Neural cell (in vitro differentiated cells): Measurements from ENCODE around the gene KRT74. TPM values are rescaled to one million over a fixed set of nuclear protein-coding genes. Genes with fewer than 3 reads are reported as not detected.

Experiments used
- H2AFZ ChIP-seq: fragments of 200-600, 300-800 bp; sonication (generic), shearing (Covaris generic); 2 replicates; pipeline ENCODE4 v1.6.0; 2014; ENCODE audit warnings: low read depth, mild to moderate bottlenecking, antibody characterized with exemption, low read length, moderate library complexity
- H3F3A ChIP-seq: fragments of 200-600 bp; shearing (Covaris generic); 2 replicates; pipeline ENCODE4 v1.6.1; 2016; ENCODE audit warnings: mild to moderate bottlenecking, moderate library complexity, mixed read lengths, antibody characterized with exemption, low read length; ENCODE audit not compliant: insufficient read depth, poor library complexity, severe bottlenecking
- H3K27ac ChIP-seq: fragments of 200-600, 300-800 bp; sonication (generic), shearing (Covaris generic); 2 replicates; pipeline ENCODE4 v1.5.1; 2014; ENCODE audit warnings: mild to moderate bottlenecking, low read length, moderate library complexity
- H3K27me3 ChIP-seq: fragments of 300-800, 200-600 bp; sonication (generic), shearing (Covaris generic); 2 replicates; pipeline ENCODE4 v1.6.0; 2014; ENCODE audit warnings: mild to moderate bottlenecking, low read depth, low read length, moderate library complexity; ENCODE audit not compliant: insufficient read depth
- H3K36me3 ChIP-seq: fragments of 300-800, 200-600 bp; sonication (generic), shearing (Covaris generic); 2 replicates; pipeline ENCODE4 v1.5.1; 2014; ENCODE audit warnings: mild to moderate bottlenecking, antibody characterized with exemption, low read length, moderate library complexity; ENCODE audit not compliant: insufficient read depth
- H3K4me2 ChIP-seq: fragments of 300-800, 200-600 bp; sonication (generic), shearing (Covaris generic); 2 replicates; pipeline ENCODE4 v1.6.0; 2014; ENCODE audit warnings: mild to moderate bottlenecking, low read length
- H3K4me3 ChIP-seq: fragments of 300-800, 200-600 bp; sonication (generic), shearing (Covaris generic); 2 replicates; pipeline ENCODE4 v1.5.1; 2014; ENCODE audit warnings: mild to moderate bottlenecking, low read length, moderate library complexity
- H3K79me2 ChIP-seq: fragments of 200-600 bp; shearing (Covaris generic); replicated peaks from 2 replicates; pipeline ENCODE4 v1.6.0; 2014; ENCODE audit warnings: mild to moderate bottlenecking, low read length, moderate library complexity; ENCODE audit not compliant: insufficient read depth
- H3K9ac ChIP-seq: fragments of 300-800, 200-600 bp; sonication (generic), shearing (Covaris generic); 2 replicates; pipeline ENCODE4 v1.6.1; 2016; ENCODE audit warnings: mild to moderate bottlenecking, low read length, mixed read lengths
- H3K9me2 ChIP-seq: fragments of 200-600 bp; shearing (Covaris generic); 2 replicates; pipeline ENCODE4 v1.6.1; 2016; ENCODE audit warnings: mild to moderate bottlenecking, low read length, mixed read lengths; ENCODE audit not compliant: insufficient read depth
- H3K9me3 ChIP-seq: fragments of 200-600, 300-800 bp; sonication (generic), shearing (Covaris generic); 2 replicates; pipeline ENCODE4 v1.6.1; 2016; ENCODE audit warnings: mild to moderate bottlenecking, mixed run types, low read length, moderate library complexity, mixed read lengths
- H4K20me1 ChIP-seq: fragments of 200-600 bp; shearing (Covaris generic); 2 replicates; pipeline ENCODE4 v1.6.1; 2016; ENCODE audit warnings: mild to moderate bottlenecking, mixed run types; ENCODE audit not compliant: insufficient read depth
- EP300 ChIP-seq: fragments of 450-650 bp; conservative IDR thresholded peaks from 2 replicates; pipeline ENCODE4 v1.6.1; 2014; ENCODE audit warnings: antibody characterized with exemption, mild to moderate bottlenecking, moderate library complexity; ENCODE audit not compliant: poor library complexity, severe bottlenecking
- EZH2 ChIP-seq: fragments of 200-600, 300-800 bp; shearing (Covaris generic), sonication (generic); IDR thresholded peaks from 2 replicates; pipeline ENCODE4 v1.6.1; 2014; ENCODE audit warnings: antibody characterized with exemption, low read length, borderline replicate concordance, mild to moderate bottlenecking; ENCODE audit not compliant: insufficient read depth, poor library complexity, severe bottlenecking
- MXI1 ChIP-seq: fragments of 450-650 bp; conservative IDR thresholded peaks from 2 replicates; pipeline ENCODE4 v1.6.1; 2014; ENCODE audit warnings: antibody characterized with exemption, mild to moderate bottlenecking; ENCODE audit not compliant: poor library complexity, severe bottlenecking
- POLR2AphosphoS5 ChIP-seq: IDR thresholded peaks from 2 replicates; pipeline ENCODE4 v1.6.1; 2012
- RAD21 ChIP-seq: fragments of 450-650 bp; conservative IDR thresholded peaks from 2 replicates; pipeline ENCODE4 v1.6.1; 2014; ENCODE audit warnings: antibody characterized with exemption, mild to moderate bottlenecking, moderate library complexity
- SMC3 ChIP-seq: fragments of 450-650 bp; conservative IDR thresholded peaks from 2 replicates; pipeline ENCODE4 v1.6.1; 2014; ENCODE audit warnings: antibody characterized with exemption, mild to moderate bottlenecking, moderate library complexity; ENCODE audit not compliant: poor library complexity
- TAF1 ChIP-seq: IDR thresholded peaks from 2 replicates; pipeline ENCODE4 v1.6.1; 2012; ENCODE audit warnings: low read depth
- polyA plus RNA-seq: library from polyadenylated mRNA; depleted of rRNA; stranded (reverse); fragments of >200 nt; gene quantifications from 2 replicates; pipeline ENCODE4 v1.2.3, GENCODE V29; 2014
- TF ChIP-seq, protein P1 (sequence below): fragments of 450-650 bp; IDR thresholded peaks from 2 replicates; pipeline ENCODE4 v1.5.1; 2014; ENCODE audit warnings: antibody characterized with exemption, mild to moderate bottlenecking, moderate library complexity; ENCODE audit not compliant: poor library complexity, severe bottlenecking
- TF ChIP-seq, protein P2 (sequence below): IDR thresholded peaks from 2 replicates; pipeline ENCODE4 v1.6.1; 2012; ENCODE audit warnings: borderline replicate concordance

KRT74 gene
- polyA plus RNA-seq, 1 donor from 2014 or later: not detected

DNA sequence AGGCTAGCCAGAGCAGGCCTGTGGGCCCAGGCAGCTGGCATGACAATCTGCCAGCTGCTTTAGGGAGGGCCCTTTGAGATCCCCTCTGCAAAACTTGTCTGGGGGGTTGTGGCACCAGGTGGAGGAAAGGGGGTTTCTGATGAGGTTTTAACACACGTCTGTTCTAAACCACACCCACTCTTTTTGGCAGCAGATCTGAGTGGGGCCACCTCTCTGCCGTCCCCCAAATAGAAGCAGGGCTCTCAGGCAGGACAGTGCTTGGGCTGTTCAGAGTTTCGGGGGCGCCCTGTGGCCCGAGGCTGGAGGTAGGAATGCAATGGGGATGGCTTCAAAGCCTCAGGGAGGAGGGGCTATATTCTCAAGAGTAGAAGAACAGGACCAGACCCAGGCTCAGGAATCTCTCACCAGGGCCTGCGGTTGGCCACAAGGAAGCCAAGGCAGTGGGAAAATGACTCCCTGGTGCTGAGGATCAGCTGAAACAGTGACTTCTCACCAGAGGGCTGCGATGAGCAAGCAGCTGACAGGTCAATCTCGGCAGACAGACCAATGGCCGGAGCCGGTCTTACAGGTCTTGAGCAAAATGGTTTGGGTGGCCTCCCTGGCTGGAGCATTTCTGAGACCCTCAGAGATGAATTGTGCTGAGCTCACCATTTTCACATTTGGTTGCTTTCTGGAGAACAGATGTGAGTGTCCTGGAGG is 51.9 kb downstream of the KRT74 start:
- Histone ChIP-seq H3K36me3 (no peaks in the 10 kb centered on the region), H3K9ac (no peak overlapping the region), H3K9me2 (no peaks in the 10 kb centered on the region), H3K9me3 (no peaks in the 10 kb centered on the region), H4K20me1 (no peaks in the 10 kb centered on the region), H3K79me2 (no peaks in the 10 kb centered on the region), H3K4me3 (no peak overlapping the region), H3K27ac (no peak overlapping the region), H3K27me3 (no peaks in the 10 kb centered on the region), H3K4me2 (no peak overlapping the region), H3F3A (no peaks in the 10 kb centered on the region), H2AFZ (no peak overlapping the region)
- TF ChIP-seq EZH2 (no peak), MXI1 (no peak), POLR2AphosphoS5 (no peak), EP300 (no peak), TAF1 (no peak), SMC3 (no peak), RAD21 (no peak)
- TF ChIP-seq, protein P1, sequence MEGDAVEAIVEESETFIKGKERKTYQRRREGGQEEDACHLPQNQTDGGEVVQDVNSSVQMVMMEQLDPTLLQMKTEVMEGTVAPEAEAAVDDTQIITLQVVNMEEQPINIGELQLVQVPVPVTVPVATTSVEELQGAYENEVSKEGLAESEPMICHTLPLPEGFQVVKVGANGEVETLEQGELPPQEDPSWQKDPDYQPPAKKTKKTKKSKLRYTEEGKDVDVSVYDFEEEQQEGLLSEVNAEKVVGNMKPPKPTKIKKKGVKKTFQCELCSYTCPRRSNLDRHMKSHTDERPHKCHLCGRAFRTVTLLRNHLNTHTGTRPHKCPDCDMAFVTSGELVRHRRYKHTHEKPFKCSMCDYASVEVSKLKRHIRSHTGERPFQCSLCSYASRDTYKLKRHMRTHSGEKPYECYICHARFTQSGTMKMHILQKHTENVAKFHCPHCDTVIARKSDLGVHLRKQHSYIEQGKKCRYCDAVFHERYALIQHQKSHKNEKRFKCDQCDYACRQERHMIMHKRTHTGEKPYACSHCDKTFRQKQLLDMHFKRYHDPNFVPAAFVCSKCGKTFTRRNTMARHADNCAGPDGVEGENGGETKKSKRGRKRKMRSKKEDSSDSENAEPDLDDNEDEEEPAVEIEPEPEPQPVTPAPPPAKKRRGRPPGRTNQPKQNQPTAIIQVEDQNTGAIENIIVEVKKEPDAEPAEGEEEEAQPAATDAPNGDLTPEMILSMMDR: no peak
- TF ChIP-seq, protein P2, sequence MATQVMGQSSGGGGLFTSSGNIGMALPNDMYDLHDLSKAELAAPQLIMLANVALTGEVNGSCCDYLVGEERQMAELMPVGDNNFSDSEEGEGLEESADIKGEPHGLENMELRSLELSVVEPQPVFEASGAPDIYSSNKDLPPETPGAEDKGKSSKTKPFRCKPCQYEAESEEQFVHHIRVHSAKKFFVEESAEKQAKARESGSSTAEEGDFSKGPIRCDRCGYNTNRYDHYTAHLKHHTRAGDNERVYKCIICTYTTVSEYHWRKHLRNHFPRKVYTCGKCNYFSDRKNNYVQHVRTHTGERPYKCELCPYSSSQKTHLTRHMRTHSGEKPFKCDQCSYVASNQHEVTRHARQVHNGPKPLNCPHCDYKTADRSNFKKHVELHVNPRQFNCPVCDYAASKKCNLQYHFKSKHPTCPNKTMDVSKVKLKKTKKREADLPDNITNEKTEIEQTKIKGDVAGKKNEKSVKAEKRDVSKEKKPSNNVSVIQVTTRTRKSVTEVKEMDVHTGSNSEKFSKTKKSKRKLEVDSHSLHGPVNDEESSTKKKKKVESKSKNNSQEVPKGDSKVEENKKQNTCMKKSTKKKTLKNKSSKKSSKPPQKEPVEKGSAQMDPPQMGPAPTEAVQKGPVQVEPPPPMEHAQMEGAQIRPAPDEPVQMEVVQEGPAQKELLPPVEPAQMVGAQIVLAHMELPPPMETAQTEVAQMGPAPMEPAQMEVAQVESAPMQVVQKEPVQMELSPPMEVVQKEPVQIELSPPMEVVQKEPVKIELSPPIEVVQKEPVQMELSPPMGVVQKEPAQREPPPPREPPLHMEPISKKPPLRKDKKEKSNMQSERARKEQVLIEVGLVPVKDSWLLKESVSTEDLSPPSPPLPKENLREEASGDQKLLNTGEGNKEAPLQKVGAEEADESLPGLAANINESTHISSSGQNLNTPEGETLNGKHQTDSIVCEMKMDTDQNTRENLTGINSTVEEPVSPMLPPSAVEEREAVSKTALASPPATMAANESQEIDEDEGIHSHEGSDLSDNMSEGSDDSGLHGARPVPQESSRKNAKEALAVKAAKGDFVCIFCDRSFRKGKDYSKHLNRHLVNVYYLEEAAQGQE: no peak

DNA sequence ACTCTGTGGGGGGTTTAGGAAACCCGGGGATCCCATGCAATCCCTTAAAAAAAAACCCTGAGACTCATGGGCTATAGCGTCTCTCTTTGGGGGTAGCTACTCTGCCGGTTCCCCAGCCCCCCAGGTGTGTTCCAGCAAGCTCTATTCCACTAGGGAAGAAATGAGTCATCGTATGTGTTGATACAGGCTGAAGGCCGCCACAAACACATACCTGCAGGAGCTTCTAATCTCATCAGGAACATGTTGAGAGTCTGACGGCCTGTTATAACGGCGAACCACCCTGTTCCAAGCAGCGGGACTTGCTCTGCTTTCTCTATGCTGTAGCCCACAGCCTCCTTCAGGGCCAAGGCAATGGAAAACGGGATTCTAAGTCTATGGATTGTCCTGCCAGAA is 52.5 kb downstream of the KRT74 start:
- H3F3A ChIP-seq: no peaks in the 10 kb centered on the region
- H3K9me3 ChIP-seq: no peaks in the 10 kb centered on the region
- H2AFZ ChIP-seq: no peak overlapping the region
- TF ChIP-seq SMC3 (no peak), MXI1 (no peak), EZH2 (no peak), POLR2AphosphoS5 (no peak)
- H3K27ac ChIP-seq: no peak overlapping the region
- no peaks in the 10 kb centered on the region for H3K36me3 ChIP-seq
- H4K20me1 ChIP-seq: no peaks in the 10 kb centered on the region
- no peak overlapping the region for H3K4me3 ChIP-seq
- no peaks in the 10 kb centered on the region for H3K9me2 ChIP-seq
- no peaks in the 10 kb centered on the region for H3K79me2 ChIP-seq
- H3K27me3 ChIP-seq: no peaks in the 10 kb centered on the region
- H3K9ac ChIP-seq: no peak overlapping the region
- no peak overlapping the region for H3K4me2 ChIP-seq
